GM19328 (cell line): ENCODE measurements around the gene MAPK9.
"Not testable (repeated sequence)": the region's sequence is repeated elsewhere in the genome, so short reads cannot be mapped to it uniquely, and the experiment has no call there.

ENCODE experiments used
- ATAC-seq: cut with Tn5 transposase; IDR thresholded peaks from one replicate; pipeline ENCODE4 v1.9.1; 2021; ENCODE audit warnings: mild to moderate bottlenecking, moderate library complexity; ENCODE audit not compliant: unreplicated experiment

MAPK9 gene

DNA sequence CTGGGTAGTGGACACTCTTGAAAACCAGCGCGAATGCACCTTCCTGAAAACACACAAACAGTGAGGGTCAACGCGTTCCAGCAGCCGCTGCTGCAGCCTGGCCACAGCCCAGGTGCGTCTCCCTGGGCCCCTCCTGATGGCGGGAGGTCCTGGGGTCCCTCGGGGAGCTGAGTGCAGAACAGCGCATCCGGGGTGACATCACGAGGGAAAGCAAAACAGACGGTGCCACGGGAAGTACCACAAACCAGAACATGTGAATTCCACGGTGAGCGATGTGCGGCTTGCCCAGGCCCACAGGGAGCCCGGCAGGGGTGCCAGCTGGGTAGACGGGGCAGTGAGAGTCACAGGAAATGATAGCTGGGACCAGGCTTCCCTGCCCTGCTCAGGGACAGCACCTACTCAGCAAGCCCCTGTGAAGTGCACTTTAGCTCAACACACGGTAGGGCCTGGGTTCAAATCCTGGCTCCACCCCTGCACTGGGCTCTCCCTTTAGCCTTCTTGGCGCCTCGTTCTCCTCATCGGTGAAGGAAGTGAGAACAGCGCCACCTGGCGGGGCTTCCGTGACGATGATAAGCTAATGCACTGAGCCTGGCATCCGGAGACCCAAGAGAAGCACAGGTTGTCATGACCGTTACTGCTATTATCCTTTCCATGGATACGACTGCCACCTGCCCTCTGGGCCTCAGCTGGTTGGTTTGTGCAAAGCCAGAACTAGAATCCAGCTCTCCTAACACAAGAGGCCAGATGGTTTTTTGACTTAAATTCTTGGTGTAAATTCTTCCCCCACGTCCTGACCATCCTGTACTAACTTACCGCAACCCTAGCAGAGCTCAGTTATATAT, 36.6 kb upstream of the MAPK9 start:
- peak; percentile 73 for ATAC-seq

DNA sequence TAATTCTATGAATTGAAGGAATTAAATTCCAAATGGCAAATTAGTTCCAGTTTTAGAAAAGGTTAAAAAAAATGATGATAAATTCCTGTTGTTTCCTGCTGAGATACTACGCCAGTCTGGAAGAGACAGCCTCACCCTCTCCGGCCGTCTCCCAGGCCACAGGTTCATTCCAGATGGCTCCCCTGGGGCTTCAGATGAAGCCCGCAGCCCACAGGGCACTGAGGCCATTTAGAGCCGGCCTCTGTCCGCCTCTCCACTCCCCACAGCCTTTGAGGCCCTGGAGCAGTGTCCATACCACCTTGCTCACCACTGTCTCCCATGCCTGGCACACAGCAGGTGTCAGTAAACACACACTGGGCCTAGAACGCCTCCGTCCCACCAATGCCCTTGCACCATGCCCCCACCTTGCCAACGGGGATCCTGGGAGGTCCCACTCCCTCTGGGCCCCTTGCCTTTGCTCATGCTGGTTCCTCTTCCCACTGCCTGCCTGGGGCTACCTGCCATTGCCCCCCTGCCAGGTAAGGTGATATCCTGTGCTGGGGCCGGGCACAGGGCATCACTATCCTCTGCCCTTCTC, 35.2 kb upstream of the MAPK9 start:
- ATAC-seq, result no peak

DNA sequence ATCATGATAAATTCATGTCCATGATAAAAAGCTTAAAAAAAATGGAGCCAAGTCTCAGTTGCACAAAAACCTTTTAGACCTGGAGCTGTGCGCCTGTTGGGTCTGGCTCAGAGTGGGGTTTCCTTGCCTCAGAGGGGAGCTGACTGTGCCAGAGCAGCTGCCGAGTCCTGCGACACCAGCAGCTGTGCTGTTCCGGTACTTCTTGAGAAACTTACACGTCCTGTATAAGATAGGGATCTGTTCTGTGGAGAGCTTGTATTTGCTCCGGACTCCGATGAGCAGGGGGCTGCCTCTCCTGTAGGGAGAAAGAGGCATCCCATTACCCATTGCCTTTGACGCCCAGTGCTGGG, 32.7 kb upstream of the MAPK9 start:
- ATAC-seq, result no peak

DNA sequence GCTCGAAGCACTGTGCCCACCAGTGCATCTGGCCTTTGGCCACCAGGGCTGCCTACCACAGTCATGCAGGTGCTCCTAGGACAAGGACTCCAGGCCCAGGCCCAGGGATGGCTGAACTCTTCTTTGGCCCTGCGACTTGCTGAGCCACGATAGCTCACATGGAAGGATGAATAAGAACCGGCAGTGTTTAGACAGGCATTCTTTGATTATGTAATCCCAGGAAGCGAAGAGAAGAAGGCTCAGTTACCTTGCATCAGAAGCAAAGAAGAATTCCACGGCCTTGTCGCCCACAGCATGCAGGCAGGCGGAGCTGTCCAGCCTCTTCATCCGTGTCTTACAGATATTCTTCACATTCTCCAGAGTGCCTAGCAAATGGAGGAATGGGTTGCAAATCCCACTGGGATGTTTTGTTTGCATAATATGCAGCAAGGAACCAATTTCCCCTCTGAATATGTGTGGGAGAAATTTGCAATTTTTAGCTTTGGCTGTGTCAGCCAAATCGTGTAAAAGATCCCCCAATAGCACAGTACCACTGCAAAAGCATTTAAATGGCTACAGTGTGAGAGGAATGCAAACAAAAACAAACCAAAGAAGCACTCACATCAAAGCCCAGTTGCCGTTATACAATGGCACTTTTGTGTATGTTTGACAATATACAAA, 32.2 kb upstream of the MAPK9 start:
- ATAC-seq, result no peak

DNA sequence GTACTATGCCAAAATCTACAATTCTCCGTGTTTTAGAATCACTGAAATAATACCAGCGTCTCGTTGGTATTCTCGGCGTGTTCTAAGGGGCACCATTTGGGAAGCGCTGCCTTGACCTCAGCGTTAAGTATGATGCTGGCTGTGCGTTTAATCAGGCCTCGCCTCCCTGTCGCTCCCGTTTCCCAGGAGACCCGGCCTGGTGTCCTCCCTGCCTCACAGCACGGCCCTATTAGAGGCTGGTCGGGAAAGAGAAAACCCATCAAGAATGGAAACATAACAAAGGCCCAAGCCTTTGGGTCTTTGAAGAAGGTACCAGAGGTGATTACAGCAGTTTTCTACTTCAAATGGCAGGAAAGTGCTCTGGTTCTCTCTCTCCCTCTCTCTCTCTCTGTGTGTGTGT, 31.3 kb upstream of the MAPK9 start:
- no peak for ATAC-seq

DNA sequence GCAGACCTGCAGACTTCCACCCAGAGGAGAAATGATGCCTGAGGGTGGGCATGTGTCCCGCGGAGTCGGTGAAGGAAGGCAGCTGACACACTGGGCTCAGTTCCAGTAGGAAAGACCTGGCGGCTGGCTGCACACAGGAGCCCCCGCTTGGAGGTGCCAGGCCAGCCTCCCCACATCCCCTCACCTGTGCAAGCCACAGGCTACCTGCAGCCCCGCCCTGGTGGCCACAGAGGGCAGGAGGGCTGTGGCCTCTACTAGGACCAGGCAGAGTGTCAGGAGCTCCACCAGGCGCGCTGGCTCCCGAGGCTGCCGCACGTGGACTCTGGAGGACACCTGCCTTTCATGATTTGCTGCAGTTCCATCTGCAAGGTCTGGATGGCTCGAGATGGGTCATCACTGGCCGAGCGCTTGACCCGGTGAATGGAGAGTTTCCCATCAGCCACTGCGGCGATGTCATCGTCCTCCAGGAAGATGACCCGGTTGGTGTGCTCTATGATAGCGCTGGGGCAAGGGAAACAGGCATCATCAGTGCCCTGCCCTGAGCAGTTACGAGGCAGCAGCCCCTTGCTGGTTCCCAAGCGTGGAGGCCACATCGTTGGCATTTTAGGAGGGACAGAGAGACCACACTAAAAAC, 26.7 kb upstream of the MAPK9 start:
- ATAC-seq, result no peak

DNA sequence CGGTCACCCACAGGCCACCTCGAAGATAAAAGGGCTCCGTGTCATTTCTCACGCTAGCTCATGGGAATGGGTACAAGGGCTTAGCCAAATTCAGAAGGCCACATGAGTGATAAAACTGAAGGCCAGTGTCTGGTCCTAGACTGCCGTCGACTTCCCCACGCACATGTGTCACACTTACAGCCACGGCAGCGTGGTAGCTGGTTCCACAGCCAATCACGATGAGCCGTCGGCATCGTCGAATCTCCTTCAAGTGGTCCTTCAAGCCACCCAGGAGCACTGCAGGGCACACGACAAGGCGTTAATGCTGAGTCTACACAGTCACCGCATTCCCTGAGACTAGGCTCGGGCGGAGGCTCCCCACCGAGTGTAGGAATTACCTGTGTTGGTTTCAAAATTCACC, 24.7 kb upstream of the MAPK9 start:
- ATAC-seq, result no peak

DNA sequence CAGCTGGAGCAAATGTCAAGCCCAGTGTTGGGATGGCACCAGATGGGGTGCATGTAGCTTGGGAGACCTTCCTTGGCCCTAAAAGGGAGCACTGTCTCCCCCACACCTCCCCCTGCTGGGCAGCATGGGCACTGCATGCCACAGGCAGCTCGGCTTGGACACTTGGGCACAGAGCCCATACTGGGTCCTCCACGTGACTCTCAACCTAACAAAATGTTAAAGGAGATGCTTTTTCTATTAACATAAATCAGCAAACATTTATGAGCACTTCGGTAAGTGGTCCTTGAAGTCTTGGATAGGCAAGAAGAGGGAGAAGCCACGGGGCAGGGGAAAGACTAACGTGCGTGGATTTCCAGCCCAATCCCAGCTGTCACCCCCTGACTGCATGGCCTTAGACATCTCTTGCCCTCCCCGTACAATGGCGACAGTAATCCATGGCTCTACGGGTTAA, 23.9 kb upstream of the MAPK9 start:
- ATAC-seq, result no peak

DNA sequence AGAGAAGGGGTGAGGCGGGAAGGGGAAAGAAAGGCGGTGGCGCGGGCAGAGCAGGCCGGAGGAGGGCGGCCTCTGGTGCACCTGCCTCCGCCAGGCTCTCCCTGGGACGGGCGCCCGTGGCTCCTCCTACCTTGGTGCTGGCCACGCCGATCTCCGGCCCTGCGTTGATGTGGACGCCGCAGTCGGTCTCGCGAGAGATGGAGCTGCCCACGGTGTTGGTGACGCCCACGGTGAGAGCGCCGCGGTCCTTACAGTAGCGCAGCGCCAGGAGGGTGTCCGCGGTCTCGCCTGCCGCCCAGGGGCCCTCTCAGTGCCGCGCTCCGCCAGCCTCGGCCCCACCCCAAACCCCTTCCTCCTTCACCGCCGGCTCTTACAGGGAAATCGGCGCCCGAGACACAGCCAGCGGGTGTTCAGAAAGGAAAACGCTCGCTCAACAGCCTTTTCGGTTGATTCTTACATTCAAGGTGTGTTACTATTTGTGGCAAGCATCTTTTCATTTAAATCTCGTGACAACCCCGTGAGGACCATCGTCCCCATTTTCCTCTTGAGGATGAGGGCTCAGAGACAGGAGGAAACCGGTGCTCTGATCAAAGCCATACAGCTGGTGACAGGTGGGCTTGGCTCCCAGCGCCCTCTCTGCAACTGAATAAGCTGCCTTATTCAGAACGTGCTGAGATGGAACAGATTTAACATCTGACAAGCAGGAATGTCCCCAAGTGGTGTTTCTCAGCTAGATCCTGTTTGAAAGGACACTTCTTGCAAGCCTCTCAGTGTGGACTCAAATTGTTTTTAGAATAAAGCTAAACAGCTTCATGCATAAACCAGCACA, 22.0 kb upstream of the MAPK9 start:
- no peak for ATAC-seq

DNA sequence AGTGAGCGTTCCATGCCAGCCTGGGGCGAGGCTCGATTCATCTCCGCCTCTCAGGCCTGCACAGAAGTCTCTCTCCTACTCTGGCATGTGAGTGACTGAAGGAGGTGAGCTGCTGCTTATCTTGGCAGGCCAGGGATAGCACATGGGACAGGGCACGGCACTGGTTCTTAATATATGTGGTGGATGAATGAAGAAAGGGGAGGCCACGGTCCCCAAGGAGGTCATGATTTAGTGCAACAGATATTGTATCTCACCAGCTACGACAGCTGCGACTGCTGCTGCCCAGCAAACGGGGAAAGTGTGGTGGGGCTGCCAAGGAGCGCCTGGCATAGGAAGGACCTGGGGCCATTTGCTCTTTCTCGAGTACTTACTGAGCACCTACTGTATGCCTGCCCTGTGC, 19.3 kb upstream of the MAPK9 start:
- no peak for ATAC-seq

DNA sequence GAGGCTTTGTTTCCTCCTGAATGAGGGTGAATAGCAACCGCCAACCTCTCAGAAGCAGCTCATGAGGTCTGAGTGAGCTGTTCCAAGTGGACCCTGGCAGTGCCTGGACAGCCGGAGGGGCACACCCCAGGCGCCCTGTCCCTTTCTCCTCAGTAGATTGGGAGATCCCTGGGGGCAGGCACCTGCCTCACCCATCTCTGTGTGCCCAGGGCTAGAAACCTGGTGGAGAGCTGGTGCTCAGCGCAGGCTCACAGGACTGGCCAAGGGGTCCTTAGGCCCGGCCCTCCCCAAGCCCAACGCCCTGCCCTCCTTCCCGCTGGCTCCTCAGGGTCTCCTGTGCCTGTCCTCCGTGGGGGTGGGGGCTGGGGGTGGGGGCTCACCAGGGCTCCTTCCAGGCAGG, 14.9 kb upstream of the MAPK9 start:
- no peak for ATAC-seq

DNA sequence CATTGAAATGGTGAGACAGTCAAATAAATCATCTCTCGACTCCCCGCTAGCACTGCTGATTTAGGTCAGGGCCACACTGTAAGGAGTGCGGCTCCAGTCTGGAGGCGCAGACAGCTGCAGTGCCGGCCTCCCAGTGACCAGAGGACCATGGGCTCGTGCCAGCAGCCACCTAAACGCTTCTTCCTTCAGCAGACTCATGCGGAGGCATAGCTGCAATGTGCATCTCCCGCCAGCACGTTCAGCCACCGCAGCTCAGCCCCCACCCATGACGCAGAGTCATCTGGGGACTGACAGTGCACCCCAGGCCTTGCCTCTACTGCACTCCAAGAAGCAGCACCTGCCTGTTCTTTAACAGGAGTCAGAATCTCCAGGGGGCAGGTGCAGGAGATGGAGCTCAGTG, 13.6 kb upstream of the MAPK9 start:
- ATAC-seq, result no peak

DNA sequence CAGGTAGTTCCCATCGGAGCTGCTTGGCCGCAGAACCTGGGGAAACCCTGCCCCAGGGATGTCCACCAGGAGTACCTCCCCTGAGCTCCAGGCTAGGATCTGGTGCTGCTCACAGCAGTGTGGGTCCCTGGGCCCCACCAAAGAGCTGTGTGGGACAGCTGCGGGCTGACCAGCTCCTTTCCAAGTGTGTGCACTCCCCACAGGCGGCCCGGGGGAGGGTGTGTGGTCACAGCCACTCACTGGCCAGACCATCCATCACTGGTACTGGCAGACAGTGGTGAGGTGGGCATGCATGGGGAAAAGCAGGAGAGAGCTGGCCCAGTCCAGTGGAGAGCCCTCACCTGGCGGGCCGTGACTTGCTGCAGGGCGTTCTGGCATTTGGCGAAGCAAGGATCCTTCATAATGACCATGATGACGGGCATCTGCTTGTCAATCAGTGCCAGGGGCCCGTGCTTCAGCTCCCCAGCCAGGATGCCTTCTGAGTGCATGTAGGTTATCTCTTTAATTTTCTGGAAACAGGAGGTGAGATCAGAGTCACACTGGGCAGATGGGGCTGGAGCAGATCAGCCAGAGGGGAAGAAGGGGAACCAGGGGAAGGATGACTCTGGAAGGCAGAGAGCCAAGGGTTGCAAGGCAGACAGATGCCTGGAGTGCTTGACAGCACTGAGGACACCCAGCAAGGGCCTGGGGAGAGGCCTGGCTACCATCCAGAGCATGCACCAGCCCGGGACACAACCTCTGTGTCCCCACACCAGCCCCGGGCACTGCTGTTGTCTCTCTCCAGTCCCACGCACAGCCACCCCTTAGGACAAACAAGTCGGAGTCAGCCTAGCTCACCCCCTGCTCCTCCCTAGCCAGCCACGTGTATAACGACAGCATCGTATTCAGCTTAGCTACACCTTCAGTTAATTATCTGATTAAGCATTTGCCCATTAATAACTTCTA, 12.8 kb upstream of the MAPK9 start:
- ATAC-seq, result no peak

DNA sequence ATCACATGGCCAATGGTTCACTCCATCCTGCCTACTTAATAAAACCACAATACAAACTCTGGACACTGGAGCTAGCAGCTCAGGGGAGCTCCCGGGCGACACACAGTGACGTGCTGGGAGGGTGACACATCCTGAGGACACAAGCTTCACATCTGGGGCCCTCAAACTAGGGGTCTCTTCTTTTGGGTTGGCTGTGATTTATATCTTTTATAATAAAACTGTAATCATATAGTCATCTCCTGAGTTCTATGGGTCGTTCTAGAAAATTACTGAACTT, 12.1 kb upstream of the MAPK9 start:
- no peak for ATAC-seq

DNA sequence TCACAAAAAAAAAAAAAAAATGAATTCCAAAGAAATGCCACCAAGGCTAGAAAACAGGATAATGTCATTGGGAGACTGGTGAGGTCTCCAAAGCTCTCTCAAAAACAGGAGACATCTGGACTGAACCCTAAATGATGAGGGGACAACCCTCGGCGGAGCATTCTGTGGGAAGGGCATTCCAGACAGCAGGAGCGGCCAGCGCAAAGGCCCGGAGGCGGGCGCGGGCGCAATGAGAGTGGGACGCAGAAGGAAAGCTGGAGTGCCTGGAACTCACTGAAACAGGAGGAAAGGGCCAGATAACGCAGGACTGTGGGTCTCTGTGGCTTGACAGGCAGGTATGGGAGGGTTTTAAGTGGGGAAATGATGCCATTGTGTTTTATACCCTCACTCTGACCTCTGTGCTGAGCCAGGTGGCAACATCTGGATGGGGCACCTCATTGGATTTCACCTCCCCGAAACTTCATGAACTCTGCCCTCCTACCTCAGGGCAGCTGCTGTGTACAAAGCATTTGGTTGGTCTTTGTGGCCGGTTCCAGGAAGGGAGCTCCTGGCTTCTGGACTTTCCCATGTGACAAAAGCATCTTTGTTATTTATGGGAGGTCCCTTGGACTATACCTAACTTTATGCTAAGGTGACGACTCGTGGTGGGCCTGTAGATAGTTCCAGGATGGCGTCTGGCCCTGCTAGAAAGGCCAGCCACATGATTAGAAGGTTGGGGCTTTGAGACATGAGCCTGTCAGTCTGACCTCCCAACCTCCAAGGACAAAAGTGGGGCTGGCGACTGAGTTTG, 11.5 kb upstream of the MAPK9 start:
- ATAC-seq, result no peak

DNA sequence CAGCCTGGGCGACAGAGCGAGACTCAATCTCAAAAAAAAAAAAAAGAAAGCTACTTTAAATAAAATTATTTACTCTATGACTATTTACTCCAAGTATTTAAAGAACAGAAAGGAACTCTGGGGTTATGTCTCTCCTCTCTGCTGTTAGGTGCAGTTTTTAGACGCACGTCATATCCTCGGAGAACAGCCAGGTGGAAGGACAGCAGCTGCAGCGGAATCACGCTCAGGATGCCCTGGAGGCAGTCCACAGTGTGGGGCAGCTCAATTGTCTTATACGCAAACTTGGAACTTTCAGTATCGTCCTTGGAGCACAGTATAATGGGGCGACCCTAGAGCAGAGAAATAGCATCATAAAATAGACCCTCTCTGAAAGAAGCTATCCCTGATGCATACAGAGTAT, 10.4 kb upstream of the MAPK9 start:
- ATAC-seq, result no peak

DNA sequence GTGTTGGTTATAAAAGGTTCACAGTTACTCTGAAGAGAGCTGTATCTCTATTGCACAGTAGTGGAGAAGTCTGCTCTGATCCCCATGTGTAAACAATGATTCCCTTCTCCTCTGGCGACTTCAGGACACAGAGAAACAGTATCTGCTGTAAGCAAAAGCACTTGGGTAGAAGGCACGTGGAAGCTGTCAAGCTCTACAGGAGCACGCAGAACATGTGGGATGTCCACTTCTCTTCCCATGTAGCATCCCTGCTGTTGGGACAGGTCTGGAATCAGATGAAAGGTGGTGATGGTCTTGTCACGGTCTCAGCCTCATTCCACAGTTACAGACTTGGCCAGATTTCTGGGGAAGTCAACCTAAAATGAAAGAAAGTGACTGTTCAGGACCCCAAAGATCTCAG, 9.4 kb upstream of the MAPK9 start:
- no peak for ATAC-seq

DNA sequence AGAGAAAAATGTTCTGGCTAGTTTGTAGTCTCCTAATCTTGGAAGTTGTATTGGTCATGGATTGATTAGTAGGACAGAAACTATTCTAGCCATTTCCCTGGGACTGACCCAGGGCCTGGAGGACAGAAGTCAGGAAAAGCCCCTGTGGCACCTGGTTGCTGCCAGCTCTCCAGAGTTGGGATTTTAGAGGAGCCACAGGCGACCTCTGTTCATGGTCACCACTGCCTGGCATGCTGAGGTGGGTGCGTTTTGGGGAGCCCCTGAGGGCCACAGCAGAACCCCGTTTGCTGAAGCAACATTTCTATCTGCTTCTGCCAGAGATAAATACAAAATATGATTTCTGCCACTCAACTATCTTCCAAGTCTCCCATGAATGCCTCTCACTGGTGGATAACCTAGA, 7.6 kb upstream of the MAPK9 start:
- ATAC-seq, result no peak

DNA sequence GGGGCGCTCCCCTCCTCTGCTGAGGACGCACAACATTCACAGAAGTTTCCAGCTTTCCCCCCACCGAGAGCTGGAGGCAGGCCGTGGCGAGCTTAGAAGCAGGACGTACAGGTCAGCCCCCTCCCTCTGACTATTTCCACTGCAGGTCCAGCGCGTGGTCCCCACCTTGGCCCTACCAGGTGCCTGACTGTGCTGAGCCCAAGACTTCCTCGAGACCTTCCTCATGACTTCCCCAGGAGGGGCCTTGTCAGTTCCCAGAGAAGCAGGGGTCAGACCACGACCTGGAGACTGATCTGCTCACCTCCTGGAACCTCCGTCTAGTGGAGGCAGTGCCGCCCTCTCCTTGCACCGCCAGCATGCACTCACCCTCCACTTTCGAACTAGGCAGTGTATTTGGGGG, 7.1 kb upstream of the MAPK9 start:
- not testable (repeated sequence) for ATAC-seq
